Activated T-cell treated with anti-CD3 and anti-CD28 coated beads for 48 hours (primary cell): ENCODE measurements around the gene KIAA0753.

ENCODE experiments used
- DNase-seq: peaks from one replicate; pipeline ENCODE4 v3.0.0-alpha.2; 2020; ENCODE audit warnings: low read depth

The KIAA0753 gene

GRCh38 chr17:6640536-6641246 is at the start of gene KIAA0753, which contains the start of gene TXNDC17:
Gene KIAA0753 (minus strand): TSS chr17:6640711. CDS start chr17:6635103, 5,608 bp downstream.
Gene TXNDC17 (plus strand): TSS chr17:6641060. CDS start chr17:6641083, 23 bp downstream.
- peak; percentile 94 for DNase-seq

GRCh38 chr17:6688944-6689343 is 48.4 kb upstream of the KIAA0753 start:
- no peak for DNase-seq

- DNase-seq: no peak
Observed at GRCh38 chr17:6686026-6686425, 45.5 kb upstream of the KIAA0753 start.

- no peak for DNase-seq
Observed at GRCh38 chr17:6684881-6685767, 44.6 kb upstream of the KIAA0753 start.

- DNase-seq: no peak
Observed at GRCh38 chr17:6684460-6684783, 43.9 kb upstream of the KIAA0753 start.

GRCh38 chr17:6683730-6684459 is 43.4 kb upstream of the KIAA0753 start:
- DNase-seq: no peak

- no peak for DNase-seq
Observed at GRCh38 chr17:6683081-6683684, 42.7 kb upstream of the KIAA0753 start.

GRCh38 chr17:6682339-6682738 is 41.8 kb upstream of the KIAA0753 start:
- DNase-seq: no peak

GRCh38 chr17:6681671-6682070 is 41.2 kb upstream of the KIAA0753 start:
- DNase-seq: no peak

GRCh38 chr17:6681176-6681575 is 40.7 kb upstream of the KIAA0753 start:
- no peak for DNase-seq

- DNase-seq: no peak
Observed at GRCh38 chr17:6679241-6679640, 38.7 kb upstream of the KIAA0753 start.

GRCh38 chr17:6677946-6678345 is 37.4 kb upstream of the KIAA0753 start:
- no peak for DNase-seq

GRCh38 chr17:6677158-6677831 is 36.8 kb upstream of the KIAA0753 start:
- no peak for DNase-seq

GRCh38 chr17:6676802-6677157 is 36.3 kb upstream of the KIAA0753 start:
- no peak for DNase-seq

GRCh38 chr17:6675201-6675825 is 34.8 kb upstream of the KIAA0753 start:
- DNase-seq: no peak

- DNase-seq: no peak
Observed at GRCh38 chr17:6674586-6674985, 34.1 kb upstream of the KIAA0753 start.

- DNase-seq: no peak
Observed at GRCh38 chr17:6671431-6671830, 30.9 kb upstream of the KIAA0753 start.

- DNase-seq: no peak
Observed at GRCh38 chr17:6670999-6671398, 30.5 kb upstream of the KIAA0753 start.

- DNase-seq: no peak
Observed at GRCh38 chr17:6670571-6670970, 30.1 kb upstream of the KIAA0753 start.

GRCh38 chr17:6669479-6670212 is 29.1 kb upstream of the KIAA0753 start:
- DNase-seq: no peak
